Activated CD4-positive, CD25-positive, alpha-beta regulatory T cell treated with anti-CD3 and anti-CD28 coated beads, Interleukin-2, amount 50 U/mL, for 24 hours (primary cell): ENCODE data around the gene TMEM62.

Experiments used
- ATAC-seq, 2 donors: fragments of 150-1000 bp; cut with Tn5 transposase; one replicate each; pipeline ENCODE4 v1.10.0; 2021; ENCODE audit warnings: mild to moderate bottlenecking in 1 of 2, moderate library complexity in 1 of 2

TMEM62 gene

DNA sequence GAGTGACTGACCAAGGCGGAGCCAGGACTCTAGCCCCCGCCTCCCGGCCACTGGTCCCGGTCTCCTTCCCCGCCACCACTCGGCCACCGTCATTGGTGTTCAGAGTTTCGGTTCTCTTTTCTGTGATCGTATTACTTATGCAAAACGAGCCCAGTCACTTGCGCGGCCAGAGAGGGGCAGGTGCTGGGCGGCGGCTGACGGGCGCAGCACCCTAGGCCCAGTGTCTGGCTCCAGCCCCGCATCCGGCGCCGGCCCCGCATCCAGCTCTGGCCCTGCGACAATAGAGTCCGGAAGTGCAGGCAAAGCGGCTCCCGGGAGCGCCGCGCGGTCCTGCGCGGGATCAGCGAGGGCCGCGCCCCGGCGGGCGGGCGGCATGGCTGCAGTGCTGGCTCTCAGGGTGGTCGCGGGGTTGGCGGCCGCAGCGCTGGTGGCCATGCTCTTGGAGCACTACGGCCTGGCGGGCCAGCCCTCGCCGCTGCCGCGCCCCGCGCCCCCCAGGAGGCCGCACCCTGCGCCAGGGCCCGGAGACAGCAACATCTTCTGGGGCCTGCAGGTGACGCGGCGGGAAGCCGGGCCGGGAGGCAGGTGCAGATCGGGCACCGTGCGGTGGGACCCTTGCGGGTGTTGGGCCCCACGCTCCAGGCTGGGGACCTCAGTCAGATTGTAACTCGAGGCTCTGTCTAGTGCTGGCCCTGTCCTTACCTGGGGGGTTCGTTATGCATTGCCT, at the start of gene TMEM62:
Gene TMEM62, plus strand, starts transcription at position 157 of the 727 bp plus-strand sequence. Its CDS starts 217 bp downstream, at position 374.
- peak; percentile 85 to 87 for ATAC-seq

DNA sequence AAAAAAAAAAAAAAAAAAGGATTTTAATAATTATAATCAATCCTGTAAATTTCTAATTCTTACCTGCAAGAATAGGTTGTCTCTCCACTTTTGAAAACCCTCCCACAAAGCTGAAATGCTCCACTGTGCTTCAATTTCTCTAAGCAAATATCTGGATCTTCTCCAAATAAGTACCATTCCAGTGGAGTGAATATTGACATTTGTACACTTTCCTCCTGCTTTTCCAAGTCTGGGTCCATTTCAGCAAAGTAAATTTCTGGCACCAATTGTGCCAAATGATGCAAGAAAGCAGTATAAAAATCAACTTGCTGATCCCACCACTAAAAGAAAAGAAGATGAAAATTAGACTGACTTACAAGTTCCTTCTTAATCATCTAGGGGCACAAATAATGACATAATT, 47.5 kb upstream of the TMEM62 start:
- no peak for ATAC-seq

DNA sequence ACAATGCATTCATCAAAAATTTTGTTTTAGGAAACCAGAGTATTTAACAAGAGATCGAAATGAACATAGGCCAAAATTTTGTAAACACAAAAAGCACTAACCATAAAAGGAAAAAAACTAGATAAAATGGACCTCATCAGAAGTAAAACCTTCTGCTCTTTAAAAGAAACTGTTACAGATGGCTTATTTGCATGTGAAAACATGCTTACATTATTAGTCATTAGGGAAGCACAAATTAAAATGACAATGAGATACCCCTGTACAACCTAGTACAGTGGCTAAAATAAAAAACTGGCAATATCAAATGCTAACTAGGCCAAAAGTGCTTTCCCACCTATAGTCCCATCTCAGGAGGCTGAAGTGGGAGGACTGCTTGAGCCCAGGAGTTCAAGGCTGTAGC, 46.8 kb upstream of the TMEM62 start:
- ATAC-seq, result no peak

DNA sequence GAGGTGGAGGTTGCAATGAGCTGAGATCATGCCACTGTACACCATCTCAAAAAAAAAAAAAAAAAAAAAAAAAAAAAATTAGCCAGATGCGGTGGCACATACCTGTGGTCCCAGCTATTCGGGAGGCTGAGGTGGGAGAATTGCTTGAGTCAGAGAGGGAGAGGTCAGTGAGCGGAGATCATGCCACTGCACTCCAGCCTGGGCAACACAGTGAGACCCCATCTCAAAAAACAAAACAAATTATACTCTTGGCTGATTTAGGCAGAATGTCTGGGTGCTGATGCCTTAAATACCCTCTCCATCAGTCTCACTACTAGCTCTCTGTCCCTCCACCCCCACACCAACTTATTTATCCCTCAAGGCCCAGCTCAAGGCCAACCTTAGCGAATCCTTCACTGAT, 41.5 kb upstream of the TMEM62 start:
- ATAC-seq, result no peak

DNA sequence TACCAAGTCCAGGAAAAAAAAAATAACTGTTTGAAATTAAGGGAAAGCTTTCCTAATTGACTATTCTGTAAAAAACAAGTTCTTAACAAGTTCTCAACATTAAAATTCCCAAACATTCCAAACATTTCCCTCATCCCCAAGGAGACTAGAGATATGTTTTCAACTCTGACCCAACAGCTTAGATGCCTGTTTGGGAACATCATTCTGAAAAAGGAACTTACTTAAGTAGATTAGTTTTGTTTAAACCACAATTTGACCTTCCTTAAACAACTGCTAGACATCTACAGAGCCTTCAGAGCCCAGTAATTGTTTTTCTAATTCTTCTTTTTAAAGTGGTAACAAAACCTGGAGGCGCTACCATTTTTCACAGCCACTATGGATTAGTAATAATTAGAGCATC, 40.4 kb upstream of the TMEM62 start:
- ATAC-seq, result no peak

DNA sequence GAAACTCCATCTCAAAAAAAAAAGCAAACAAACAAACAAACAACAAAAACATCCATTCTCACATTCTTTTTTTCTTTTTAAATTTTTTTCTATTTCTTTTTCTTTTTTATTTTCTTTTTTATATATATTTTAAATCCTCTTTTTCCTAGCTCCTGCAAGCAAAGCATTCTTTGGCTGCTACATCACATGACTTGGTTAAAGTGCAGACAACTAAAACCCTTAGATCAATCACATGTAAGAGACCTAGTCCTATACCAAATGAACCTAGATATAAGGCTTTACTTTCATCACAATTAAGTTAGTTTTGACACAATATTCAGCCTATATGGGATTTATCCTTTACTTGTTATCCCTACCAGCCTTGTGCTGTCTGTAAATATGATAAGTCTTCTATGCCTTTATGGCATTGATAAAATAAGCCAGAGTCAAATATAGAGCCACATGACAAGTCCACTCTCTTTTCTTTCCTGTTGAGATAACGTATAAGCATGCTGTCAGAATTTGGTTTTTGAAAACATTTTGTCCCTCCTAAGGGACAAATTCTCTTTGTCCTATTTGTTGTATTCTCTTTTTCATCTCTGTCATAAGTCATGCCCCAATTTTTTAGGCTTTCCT, 38.9 kb upstream of the TMEM62 start:
- ATAC-seq, result no peak

DNA sequence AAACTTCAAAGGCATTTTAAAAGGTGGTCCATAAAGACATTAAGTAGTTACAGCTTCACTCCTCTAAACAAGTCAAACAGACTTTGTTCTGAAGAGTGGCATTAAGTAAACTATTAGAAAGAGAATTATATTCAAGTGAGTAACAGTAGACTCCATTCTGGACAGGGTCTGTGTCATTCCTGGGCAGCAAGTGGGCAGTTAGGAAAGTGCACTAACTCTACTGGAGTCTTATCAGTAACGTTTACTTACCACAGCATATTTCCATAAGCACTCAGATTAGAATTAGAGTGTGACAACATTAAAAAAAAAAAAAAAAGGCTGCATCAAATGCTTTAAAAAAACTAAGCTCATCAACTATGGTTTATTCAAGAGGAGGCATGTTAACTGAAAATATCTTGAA, 38.1 kb upstream of the TMEM62 start:
- ATAC-seq, result no peak

DNA sequence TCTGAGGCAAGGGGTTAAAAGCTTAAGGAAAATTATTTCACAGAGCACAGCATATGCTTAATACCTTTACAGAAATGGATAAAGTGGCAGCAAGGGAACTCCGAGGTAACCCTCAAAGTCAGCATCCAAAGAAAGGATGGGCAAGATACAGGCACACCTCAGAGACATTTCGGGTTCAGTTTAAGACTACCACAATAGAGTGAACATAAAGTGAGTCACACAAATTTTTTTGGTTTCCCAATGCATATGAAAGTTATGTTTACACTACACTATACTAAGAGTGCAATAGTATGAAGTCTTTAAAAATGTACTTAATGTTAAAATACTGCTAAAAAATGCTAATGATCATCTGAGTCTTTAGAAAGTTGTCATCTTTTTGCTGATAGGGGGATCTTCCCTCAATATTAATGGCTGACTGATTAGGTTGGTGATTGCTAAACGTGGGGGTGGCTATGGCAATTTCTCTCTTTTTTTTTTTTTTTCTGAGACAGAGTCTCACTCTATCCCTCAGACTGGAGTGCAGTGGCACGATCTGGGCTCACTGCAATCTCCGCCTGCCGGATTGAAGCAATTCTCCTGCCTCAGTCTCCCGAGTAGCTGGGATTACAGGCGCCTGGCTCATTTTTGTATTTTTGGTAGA, 37.6 kb upstream of the TMEM62 start:
- ATAC-seq, result peak in 1 of 2 donors; percentile 49

DNA sequence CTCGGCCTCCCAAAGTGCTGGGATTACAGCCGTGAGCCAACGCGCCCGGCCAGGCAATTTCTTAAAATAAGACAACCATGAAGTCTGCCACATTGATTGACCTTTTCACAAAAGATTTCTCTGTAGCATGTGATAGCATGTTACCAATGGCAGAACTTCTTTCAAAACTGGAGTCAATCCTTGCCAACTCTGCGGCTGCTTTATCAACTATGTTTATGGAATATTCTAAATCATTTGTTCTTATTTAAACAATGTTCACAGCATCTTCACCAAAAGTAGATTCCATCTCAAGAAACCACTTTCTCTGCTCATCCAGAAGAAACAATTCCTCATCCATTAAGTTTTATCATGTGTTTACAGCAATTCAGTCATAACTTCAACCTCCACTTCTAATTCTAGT, 37.0 kb upstream of the TMEM62 start:
- no peak for ATAC-seq

DNA sequence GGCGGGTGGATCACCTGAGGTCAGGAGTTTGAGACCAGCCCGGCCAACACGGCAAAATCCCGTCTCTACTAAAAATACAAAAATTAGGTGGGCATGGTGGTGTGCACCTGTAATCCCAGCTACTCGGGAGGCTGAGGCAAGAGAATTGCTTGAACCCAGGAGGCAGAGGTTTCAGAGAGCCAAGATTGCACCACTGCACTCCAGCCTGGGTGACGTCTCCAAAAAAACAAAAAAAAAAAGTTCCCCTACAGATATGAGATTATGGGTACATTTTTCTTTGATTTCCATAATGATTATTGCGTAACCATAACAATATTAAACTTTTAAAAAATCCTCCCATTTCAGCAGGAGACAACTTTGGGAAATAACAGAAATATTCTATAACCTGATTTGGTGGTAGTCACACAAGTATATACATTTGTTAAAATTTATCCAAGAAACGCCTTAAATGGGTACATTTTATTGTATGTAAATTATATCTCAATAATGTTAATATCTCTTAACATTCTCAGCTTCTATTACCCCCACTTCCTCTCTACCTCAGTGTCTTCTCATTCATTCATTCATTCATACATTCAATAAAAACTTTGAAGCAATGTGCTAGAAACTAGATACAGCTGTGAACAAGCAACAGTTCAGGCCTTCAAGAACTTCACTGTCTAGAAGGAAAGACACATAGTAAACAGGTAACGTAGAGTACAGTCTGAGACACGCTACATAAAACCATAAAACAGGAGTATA, 34.1 kb upstream of the TMEM62 start:
- ATAC-seq, result no peak

DNA sequence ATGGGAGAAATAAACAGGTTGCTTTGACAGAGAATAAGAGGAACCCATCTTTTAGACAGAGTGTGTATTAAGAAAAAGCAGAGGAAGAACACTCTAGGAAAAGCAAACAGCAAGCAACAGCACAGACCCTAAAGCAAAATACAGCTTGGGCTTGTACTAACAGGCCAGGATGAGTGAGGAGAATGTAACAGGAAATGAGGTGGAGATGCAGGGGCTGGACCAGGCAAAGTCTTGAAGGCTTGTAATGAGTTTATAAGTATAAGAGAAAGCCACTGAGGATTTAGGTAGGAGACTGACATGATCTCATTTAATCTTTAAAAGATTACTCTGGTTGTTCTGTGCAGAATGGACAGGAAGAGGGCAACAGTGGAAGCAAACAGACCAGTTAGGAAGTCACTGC, 32.4 kb upstream of the TMEM62 start:
- ATAC-seq, result no peak

DNA sequence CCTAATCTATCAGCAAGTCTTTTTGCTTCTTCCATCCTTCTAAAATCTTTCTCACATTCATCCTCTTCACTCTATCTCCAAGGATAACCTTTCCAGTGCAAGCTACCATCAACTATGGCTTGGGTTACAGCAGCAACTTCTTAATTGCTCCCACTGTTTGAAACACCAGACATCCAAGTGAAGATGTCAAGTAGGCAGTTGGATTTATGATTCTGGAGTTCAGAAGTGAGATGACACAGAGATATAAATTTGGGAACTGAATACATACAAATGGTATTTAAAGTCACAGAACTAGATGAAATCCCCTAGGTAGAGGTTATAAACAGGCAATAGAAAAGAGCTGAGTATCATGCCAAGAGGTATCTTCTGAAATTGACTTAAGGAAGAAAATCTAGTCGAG, 31.2 kb upstream of the TMEM62 start:
- no peak for ATAC-seq

DNA sequence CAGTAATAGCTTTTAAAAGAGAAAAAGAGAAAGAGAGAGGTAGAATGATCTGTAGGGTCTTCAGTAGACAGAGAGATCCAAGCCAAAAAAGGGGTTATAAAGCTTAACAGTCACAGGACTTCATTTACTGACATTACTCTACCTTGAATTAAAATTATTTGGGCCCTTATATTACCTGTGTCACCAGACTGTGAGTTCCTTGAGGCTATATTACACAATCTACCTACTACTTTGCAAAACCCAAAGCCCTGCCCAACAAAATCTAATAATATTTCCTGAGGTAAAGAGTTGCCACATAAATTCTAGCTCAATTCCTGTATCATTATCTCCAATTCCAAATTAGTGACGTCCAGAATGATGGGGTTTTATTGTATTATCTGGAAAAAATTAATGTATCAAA, 29.5 kb upstream of the TMEM62 start:
- ATAC-seq, result no peak

DNA sequence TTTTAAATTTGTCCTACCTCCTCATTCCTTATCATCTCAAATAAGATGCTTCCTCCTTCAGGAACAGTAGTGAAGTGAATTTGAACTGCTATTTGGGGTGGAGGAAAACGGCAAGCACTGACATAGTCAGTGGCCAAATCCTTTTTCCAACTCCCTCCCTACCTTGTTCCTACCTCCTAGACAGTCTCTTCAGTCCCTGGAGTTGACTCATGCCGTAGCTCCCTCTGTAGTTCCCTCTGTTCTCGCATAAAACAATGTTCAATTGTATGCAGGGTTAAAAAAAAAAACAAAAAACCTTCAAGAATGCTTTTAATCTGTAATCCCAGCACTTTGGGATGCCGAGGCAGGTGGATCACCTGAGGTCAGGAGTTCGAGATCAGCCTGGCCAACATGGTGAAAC, 29.0 kb upstream of the TMEM62 start:
- no peak for ATAC-seq

DNA sequence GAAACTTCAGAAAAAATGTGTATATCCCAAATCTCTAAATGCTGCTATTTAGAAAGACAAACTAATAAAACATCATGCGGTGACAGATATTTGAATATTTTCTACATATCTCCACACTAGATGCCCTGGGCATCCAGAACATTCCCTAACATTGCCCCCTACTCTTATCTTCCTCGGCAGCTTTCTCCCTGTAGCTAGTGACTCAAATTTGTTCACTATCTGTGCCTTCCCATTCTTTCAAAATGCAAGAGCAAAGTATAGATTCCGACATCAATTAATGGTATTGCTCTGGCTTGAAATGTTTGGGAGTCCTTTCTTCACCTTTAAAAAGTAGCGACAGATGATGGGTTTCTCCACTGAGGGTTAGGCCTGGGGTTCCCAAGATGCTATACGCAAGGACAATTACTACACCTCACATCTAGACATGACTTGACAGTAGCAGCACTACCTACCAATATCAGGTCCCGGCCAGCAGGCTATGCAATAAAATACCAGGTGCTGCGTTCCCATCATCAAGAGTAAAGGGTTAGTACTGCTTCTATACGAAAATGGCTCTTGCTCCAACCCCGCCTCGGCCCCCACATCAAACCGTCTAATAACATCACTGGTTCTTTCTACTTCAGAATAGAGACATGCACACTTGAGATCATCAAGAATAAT, 28.2 kb upstream of the TMEM62 start:
- peak; percentile 34 to 51 for ATAC-seq

DNA sequence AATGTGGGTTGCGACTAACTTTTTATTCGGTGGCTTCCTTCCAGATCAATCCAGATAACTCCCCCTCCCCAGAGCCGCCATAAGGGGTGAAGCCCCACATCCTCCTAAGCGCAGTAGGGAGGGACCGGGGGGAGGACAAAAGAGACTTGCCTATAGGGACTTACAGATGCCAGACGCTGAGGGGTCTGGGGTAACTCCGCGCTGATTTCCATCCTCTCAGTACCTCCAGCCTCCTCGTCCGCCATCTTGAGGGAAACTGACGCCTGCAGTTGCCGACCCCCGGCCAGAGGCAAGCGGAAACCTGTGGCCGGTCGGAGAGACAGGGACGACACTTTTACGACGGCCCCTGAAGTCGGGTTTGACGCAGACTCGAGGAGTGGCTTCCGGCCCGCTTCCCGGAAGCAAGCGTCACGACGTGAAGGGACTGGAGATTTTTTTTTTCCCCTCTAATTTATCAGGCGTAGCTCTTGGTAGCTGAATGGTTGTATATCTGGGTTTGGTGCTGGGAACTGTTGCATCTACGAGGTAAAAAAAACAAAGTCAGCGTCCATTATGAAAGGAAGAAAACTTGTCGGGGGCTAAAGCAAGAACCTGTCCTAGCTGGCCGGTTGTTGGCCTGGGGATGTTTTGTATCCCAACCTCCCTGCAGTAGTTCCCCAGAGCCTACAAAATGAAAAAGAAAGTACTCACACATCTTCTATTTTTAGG, 27.5 kb upstream of the TMEM62 start, which contains the start of gene UBR1:
Gene UBR1, minus strand, starts transcription at position 261 of the 708 bp plus-strand sequence. Its CDS starts 16 bp downstream, at position 245.
- peak; percentile 93 to 94 for ATAC-seq

DNA sequence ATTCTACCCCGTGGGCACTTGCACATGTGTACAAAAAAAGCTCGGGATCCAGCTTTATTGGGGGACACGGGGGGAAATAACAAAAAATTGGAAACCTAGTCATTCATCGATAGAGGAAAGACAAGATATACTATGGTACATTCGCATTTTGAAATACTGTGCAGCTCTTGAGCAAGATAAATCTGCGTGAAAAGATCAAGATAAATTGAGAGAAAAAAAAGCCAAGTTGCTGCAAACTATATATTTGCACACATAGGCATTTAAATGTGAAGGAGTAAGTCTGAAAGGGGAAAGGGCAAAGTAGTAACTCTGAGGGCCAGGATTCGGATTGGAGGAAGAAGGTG, 26.9 kb upstream of the TMEM62 start:
- no peak for ATAC-seq

DNA sequence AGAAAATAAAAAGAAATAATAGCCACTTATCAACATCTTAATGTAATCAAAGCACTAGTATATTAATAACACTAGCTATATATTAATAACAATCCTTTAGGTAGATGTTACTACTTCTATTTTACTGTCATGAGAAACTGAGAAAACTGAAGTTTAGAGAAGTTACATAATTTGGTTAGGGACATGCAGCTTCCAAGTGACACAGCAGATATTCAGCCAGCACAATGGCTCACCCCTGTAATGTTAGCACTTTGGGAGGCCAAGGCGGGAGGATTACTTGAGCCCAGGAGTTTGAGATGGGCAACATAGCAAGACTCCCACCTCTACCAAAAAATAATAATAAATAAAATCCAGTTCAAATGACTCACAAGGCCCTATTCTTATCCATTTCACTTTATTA, 25.6 kb upstream of the TMEM62 start:
- ATAC-seq, result no peak

DNA sequence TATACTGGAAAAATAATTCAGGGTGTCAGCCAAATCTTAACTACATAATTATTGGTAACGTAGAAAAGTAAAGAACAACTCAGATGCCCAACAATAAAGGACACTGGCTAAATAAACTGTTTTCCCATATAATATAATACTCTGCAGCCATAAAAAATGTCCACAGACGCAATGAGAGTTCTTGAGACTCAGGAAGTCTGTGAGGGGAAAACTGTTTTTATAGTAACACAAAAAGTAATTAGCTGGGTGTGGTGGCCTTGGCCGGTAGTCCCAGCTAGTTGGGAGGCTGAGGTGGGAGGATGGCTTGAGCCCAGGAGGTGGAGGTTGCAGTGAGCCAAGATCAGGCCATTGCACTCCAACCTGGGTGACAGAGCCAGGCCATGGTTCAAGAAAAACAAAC, 22.0 kb upstream of the TMEM62 start:
- ATAC-seq, result no peak

DNA sequence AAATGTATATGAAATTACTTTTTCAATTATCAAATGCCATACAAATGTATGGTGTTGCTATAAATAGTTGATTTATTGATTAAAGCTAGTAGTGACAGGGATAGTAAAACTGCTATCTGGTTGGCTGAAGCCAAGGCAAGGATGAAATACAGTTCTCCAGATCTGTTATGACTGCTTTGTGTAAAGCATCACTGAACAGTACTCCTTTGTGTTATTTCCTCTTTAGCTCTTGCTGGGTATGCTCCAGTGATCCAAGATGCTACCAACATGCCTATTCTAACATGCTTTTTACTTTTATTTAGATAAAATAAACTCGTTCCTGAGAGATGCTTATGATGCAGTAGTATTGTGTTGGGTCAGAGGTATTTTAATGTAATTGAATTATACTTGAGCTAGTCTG, 15.1 kb upstream of the TMEM62 start:
- ATAC-seq, result no peak

DNA sequence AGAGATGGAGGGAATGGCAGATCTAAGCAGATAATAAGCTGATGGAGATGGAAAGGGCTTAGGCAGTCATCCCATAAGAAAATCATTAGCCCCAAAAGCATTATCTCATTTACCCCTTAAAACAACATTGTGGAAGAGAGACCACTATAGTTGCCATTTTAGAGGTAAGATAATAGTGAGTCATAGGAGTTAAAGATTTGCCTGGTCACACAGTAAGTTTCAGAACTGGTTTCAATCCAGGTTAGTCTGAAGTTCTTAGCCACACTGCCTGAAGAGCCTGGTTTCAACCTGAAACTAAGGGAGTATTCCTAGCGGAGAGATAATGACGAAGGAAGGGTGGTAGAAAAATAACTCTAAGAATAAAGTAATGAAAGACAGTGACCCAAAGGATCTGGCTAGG, 14.6 kb upstream of the TMEM62 start:
- no peak for ATAC-seq

DNA sequence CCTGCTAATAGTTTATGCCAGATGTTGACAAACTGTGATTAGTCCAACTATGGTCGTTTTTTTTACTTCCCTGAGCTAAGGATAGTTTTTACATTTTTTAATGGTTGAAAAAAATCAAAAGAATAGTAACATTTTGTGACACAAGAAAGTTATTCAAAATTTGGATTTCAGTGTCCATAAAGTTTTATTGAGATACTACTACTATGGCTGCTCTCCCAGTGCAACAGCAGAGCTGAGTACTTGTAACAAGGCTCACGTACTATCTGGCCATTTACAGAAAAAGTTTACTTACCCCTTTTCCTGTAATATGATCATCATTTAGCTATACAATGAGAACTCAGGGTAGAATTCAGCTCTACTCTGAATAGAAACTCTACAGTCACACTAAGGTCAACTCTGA, 11.5 kb upstream of the TMEM62 start:
- no peak for ATAC-seq
